CD4-positive, alpha-beta T cell treated with Interleukin-4 for 4 hours (primary cell): Measurements from ENCODE around the gene ITGBL1.

Source experiments
- DNase-seq: peaks from one replicate; pipeline ENCODE4 v3.0.0-alpha.2; 2020

Gene ITGBL1

GRCh38 chr13:101569807-101570206 lies 117.3 kb downstream of the ITGBL1 start:
- no peak for DNase-seq

GRCh38 chr13:101570410-101570809 lies 117.9 kb downstream of the ITGBL1 start:
- DNase-seq: no peak

GRCh38 chr13:101572456-101572855 lies 120.0 kb downstream of the ITGBL1 start:
- DNase-seq: no peak

GRCh38 chr13:101575581-101575980 lies 123.1 kb downstream of the ITGBL1 start:
- DNase-seq: no peak

- no peak for DNase-seq
Observed at GRCh38 chr13:101576455-101576854, 124.0 kb downstream of the ITGBL1 start.

GRCh38 chr13:101576977-101577376 lies 124.5 kb downstream of the ITGBL1 start:
- no peak for DNase-seq

- DNase-seq: no peak
Observed at GRCh38 chr13:101579281-101579802, 126.9 kb downstream of the ITGBL1 start.

GRCh38 chr13:101584331-101584730 lies 131.9 kb downstream of the ITGBL1 start:
- no peak for DNase-seq

GRCh38 chr13:101590479-101590878 lies 138.0 kb downstream of the ITGBL1 start:
- DNase-seq: no peak

- DNase-seq: no peak
Observed at GRCh38 chr13:101594936-101595335, 142.5 kb downstream of the ITGBL1 start.

GRCh38 chr13:101596803-101597202 lies 144.3 kb downstream of the ITGBL1 start:
- DNase-seq: no peak

- DNase-seq: no peak
Observed at GRCh38 chr13:101611491-101612475, 159.3 kb downstream of the ITGBL1 start.

GRCh38 chr13:101612735-101613134 lies 160.3 kb downstream of the ITGBL1 start:
- no peak for DNase-seq

- DNase-seq: no peak
Observed at GRCh38 chr13:101614491-101614890, 162.0 kb downstream of the ITGBL1 start.

GRCh38 chr13:101618440-101619187 lies 166.1 kb downstream of the ITGBL1 start:
- DNase-seq: peak; percentile 47

GRCh38 chr13:101621099-101621498 lies 168.6 kb downstream of the ITGBL1 start:
- DNase-seq: no peak

- DNase-seq: peak; percentile 17
Observed at GRCh38 chr13:101623470-101624209, 171.2 kb downstream of the ITGBL1 start.

GRCh38 chr13:101624210-101624922 lies 171.9 kb downstream of the ITGBL1 start:
- DNase-seq: no peak

GRCh38 chr13:101624981-101625380 lies 172.5 kb downstream of the ITGBL1 start:
- DNase-seq: peak; percentile 15

- peak; percentile 42 for DNase-seq
Observed at GRCh38 chr13:101626925-101627555, 174.6 kb downstream of the ITGBL1 start.

- no peak for DNase-seq
Observed at GRCh38 chr13:101627556-101627943, 175.1 kb downstream of the ITGBL1 start.

GRCh38 chr13:101628900-101629299 lies 176.4 kb downstream of the ITGBL1 start:
- no peak for DNase-seq
